ENCODE measurements around the gene INHBB.
"Not testable (repeated sequence)": the region's sequence is repeated elsewhere in the genome, so short reads cannot be mapped to it uniquely, and the experiment has no call there.

The INHBB gene

DNA sequence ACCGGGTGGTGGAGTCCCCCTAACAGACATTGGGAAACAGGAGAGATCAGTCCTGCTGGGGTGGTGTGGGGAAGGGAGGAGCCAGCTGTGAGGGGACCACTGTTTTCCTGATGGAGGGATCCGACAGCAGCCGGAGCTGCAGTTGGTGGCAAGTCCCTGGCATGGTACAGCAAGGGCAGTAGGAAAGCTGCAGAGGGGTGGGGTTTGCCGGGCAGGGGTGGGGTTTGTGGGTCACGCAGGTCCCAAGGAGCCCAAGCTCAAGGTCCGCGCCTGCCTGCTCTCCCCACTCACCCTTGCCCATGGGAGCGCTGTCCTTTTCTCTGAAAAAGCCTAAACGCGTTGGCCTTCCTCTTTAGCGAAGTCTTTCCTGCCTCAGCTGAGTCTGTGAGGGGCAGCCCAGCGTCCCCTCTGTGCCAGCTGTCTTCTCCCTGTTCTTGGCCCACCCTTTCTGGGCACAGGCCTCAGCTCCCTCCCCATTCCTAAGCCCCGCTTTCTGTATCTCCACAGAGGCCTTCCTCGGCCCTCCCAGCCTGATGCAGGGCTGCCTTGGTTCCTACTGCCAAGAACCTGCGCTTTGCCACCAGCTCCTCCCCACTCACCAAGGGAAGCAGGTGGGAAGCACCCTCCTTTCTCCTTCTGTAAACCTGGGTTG, 29.3 kb upstream of the INHBB start:
- no peak for DNase-seq

GRCh38 chr2:120317180-120317533, 28.8 kb upstream of the INHBB start:
- no peak for DNase-seq

- no peak for DNase-seq
Observed at GRCh38 chr2:120317916-120318315, 28.0 kb upstream of the INHBB start.

GRCh38 chr2:120318626-120319025, 27.3 kb upstream of the INHBB start:
- DNase-seq = peak; percentile 24

GRCh38 chr2:120319123-120319522, 26.8 kb upstream of the INHBB start:
- no peak for DNase-seq

GRCh38 chr2:120319686-120320317, 26.1 kb upstream of the INHBB start:
- no peak for DNase-seq

DNA sequence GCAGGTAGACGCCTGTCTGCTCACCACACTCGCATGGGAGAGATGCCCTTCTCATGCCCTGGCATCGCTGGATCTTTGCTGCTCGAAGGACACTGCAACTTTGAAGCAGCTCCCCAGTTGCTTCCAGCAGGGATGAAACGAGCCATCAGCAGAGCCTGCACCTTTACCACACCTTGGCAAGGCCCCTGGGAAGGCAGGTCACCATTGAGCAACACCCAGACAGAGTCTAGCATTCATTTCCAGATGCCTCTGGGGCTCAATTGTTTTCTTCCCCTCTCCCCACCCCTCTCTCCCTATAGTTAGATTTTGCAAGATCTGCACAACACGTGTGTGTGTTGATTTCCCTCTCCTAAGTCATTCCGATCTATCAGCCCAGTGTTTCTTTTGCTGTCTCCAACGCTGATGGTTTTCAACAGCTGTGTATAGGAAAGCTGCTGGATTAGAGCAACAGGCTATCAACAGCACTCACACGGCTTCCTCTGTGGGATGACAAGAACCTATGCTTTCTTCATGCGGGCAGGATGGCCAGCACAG, 25.6 kb upstream of the INHBB start:
- DNase-seq = peak; percentile 41

- DNase-seq = not testable (repeated sequence)
Observed at GRCh38 chr2:120320887-120321556, 24.9 kb upstream of the INHBB start.

- DNase-seq = no peak
Observed at GRCh38 chr2:120321721-120322284, 24.1 kb upstream of the INHBB start.

DNA sequence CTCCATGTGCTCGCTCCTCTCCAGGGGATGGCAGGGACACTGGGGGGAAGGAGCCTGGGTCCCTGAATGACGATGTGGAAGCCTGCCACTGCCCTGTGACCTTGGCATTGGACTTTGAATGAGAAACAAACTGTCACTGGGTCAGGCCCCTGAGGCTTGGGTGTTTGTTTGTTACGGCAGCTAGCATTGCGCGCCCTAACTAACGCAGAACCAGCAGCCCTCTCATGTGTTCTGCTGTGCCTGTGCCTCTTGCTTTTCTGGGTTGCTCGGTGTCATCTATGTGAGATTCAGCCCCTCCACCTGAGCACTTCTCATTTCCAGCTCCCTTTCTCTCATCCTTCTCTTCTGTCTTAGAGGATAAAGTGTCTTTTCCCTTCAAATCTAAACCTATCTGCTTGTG, 23.6 kb upstream of the INHBB start:
- no peak for DNase-seq

DNA sequence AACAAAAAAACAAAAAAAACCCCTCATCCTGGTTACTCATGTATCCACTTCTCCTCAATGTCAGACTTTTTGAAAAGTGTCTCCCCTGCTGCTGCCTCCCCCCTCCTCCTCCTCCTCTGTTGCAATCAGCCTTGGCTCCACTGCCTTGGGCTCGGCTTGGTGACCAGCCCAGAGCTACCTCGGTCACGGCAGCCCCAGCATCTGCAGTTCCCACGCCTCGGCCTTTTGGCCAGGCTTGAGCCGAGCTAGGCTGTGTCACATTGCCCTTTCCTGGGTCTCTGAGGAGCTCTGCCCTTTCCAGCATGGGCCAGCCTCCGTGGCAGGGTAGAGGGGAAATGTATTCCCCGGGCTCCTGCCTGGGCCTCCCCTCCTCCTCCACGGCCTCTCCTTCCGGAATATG, 22.7 kb upstream of the INHBB start:
- no peak for DNase-seq

DNA sequence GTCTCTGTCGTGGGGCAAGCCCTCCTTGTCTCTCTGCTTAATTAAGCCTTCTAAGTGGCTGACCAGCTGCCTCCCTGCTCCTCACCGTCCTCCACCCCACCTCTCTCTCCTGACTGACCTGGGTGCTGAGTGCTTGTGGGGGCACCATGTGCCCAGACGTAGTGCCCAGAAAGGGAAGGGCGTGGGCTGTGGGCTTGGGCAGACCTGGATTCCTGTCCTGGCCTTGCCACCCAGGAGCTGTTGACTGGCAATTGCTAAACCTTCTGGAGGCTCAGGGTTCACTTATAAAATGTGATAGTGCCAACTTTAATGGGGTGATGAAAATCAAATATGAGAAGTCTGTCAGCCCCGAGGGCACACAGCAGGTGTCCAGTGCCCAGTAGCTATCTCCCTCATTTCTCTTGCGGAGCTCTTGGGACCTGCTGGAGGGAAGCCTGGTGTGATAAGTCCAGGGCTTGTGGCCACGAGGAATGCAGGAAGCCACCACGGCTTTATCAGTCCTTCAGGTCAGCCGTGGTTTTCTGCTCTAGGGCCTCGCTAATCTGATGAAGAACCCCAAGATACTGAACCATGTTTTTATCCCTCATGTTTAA, 22.0 kb upstream of the INHBB start:
- DNase-seq = peak; percentile 70

- DNase-seq = no peak
Observed at GRCh38 chr2:120324933-120325332, 21.0 kb upstream of the INHBB start.

GRCh38 chr2:120326066-120326465, 19.9 kb upstream of the INHBB start:
- DNase-seq = no peak

GRCh38 chr2:120330946-120331822, 14.8 kb upstream of the INHBB start:
- no peak for DNase-seq

- DNase-seq = no peak
Observed at GRCh38 chr2:120331903-120332302, 14.0 kb upstream of the INHBB start.

GRCh38 chr2:120332384-120332783, 13.6 kb upstream of the INHBB start:
- no peak for DNase-seq

DNA sequence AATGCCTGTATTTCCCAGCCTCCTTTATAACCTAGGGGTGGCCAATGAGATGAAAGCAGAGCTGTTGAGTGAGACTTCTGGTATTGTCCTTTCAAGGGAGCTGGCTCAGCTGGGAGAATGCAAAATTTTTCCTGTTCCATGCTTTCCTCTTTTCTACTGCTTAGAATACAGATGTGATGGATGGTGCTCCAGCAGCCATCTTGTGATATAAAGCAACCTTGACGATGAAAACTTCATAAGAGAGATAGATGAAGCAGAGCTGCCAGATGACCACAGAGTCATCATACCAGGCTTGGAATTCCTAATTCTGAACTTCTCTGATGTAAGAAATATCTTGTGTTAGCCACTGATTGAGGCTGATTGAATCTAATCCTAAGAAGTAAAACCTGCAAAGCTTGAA, 11.9 kb upstream of the INHBB start:
- no peak for DNase-seq

DNA sequence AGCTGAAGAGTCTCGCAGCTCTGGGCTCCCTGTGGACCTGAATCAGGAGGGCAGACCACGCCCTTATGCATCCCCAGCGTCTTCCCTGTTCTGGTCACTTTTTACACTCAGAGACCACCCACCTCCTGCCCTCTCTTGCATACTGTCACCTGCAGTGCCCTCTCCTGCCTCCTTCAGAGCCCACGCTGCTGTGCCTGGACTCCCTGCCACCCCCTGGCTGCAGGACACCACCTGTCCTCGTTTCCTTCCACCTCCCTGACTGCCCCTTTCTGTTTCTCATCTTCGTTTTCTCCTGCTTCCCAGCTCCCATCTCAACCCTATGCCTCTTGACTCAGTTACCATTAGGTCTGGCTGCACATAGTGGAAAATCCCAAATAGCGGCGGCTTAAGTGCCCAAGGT, 9.2 kb upstream of the INHBB start:
- DNase-seq = no peak

DNA sequence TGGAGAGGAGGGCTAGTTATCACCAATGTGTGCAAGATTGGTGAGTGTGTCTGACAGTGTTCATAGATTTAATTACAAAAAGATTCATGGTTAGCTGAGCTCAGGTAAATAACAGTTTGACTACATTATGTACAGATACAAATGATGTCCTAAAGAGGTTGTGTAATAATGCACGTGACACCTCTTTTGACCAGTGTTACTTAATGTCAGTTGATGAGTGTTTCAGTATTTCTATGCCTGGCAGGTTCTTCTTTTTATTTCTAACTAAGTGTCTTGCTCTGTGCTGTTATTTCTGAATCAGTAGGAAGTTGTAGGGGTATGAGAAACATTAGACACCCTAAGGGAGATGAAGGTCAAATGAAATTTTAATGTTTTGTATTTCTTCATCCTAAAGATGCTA, 7.9 kb upstream of the INHBB start:
- peak; percentile 49 for DNase-seq

GRCh38 chr2:120341977-120342376, 4.0 kb upstream of the INHBB start:
- no peak for DNase-seq

DNA sequence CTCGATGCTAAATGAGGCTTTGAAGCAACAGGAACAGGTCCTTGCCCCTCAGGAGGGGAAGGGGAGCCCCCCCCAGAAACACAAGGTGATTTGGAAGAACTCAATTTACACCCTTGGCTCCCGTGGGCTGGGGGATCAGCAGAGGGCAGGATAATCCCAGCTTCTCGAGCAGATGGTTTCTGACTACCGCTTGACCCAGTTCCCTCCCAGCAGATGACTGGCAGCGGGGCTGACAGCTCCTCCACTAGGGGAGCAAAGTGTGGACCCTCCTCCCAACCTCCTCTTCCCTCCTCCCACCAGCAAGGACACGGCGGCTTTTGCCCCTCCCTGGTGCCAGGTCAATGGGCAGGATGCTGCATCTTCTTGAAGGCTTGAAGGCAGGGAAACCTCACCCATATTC, 3.5 kb upstream of the INHBB start:
- DNase-seq = no peak

- no peak for DNase-seq
Observed at GRCh38 chr2:120343100-120343432, 2.9 kb upstream of the INHBB start.
